ENCODE results near the gene SLC7A14. TPM values are rescaled to one million over a fixed set of nuclear protein-coding genes. Genes with fewer than 3 reads are reported as not detected.

Gene SLC7A14
- total RNA-seq, 2 experiments from 2014 or later, result not detected

DNA sequence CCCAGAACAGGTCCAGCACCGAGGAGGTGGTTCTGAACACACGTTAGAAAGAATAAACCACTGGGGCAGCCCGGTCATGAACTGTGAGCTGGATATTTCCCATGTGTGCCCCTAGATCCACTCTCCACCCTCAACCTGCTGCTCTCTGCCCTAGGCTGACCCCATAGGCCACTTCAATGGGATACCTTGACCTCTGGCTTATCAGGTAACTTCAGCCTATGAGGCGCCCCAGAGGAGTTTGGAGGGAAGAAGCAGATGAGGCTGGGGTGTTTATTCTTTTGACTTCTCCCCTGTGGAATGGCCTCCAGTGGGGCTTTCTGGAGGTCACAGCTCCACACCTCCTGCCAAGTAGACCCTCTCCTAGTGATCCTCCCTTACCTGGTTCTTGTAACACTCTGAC is 47.7 kb upstream of the SLC7A14 start:
- Mint-ChIP-seq H3K4me1 (ENCODE audit: low read depth) (no peaks in the 10 kb centered on the region), H3K9me3 (no peaks in the 10 kb centered on the region), H3K27me3 (peaks cover 24% of the 10 kb centered on the region), H3K4me3 (no peak overlapping the region), H3K27ac (no peak overlapping the region), H3K36me3 (ENCODE audit: low read depth) (no peaks in the 10 kb centered on the region)
- Histone ChIP-seq H3K9me3 (ENCODE audit: control insufficient read depth in 1 of 2, insufficient read depth in 1 of 2, low read length in 2 of 2) (no peaks in the 10 kb centered on the region), H3K4me1 (ENCODE audit: insufficient read depth, low read length) (no peaks in the 10 kb centered on the region), H3K27me3 (ENCODE audit: control insufficient read depth in 1 of 2, insufficient read depth in 2 of 2, low read length in 2 of 2) (peaks cover 0 to 4% of the 10 kb centered on the region in 2 experiments), H3K4me3 (ENCODE audit: low read length) (no peak overlapping the region), H3K27ac (ENCODE audit: low read depth in 1 of 2, low read length in 2 of 2) (no peak overlapping the region), H3K36me3 (ENCODE audit: insufficient read depth, low read length) (no peaks in the 10 kb centered on the region)
- ChIA-PET CTCF (no interaction called here), POLR2A (no interaction called here)
- TF ChIP-seq, protein P1, sequence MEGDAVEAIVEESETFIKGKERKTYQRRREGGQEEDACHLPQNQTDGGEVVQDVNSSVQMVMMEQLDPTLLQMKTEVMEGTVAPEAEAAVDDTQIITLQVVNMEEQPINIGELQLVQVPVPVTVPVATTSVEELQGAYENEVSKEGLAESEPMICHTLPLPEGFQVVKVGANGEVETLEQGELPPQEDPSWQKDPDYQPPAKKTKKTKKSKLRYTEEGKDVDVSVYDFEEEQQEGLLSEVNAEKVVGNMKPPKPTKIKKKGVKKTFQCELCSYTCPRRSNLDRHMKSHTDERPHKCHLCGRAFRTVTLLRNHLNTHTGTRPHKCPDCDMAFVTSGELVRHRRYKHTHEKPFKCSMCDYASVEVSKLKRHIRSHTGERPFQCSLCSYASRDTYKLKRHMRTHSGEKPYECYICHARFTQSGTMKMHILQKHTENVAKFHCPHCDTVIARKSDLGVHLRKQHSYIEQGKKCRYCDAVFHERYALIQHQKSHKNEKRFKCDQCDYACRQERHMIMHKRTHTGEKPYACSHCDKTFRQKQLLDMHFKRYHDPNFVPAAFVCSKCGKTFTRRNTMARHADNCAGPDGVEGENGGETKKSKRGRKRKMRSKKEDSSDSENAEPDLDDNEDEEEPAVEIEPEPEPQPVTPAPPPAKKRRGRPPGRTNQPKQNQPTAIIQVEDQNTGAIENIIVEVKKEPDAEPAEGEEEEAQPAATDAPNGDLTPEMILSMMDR (IDR thresholded peaks at IDR 0.05), result no peak
- ATAC-seq (ENCODE audit: poor library complexity), result no peak
- intact Hi-C loops (cut with DNase I, micrococcal nuclease), result no loop called here
- DNase-seq, result no peak

DNA sequence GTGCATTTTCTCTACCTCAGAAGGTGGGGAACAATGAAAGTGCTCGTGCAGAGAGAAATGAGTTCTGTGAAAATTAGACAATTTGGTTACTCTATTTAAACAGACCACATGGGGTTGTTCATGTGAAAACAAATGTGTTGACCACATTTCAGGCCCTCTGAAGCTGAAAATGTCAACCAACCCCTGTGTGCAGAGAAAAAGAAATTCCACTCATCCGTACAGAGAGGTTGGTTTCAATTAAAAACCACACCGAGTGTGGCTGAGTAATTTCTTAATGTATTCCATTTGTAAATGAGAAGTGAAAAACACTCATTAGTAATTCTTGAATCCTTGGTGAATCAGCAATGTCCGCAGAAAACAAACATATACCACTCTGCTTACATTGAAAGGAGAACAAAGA is 46.9 kb upstream of the SLC7A14 start:
- Histone ChIP-seq H3K9me3 (ENCODE audit: control insufficient read depth in 1 of 2, insufficient read depth in 1 of 2, low read length in 2 of 2) (no peaks in the 10 kb centered on the region), H3K27me3 (ENCODE audit: control insufficient read depth in 1 of 2, insufficient read depth in 2 of 2, low read length in 2 of 2) (peaks cover 0 to 4% of the 10 kb centered on the region in 2 experiments), H3K4me1 (ENCODE audit: insufficient read depth, low read length) (no peaks in the 10 kb centered on the region), H3K27ac (ENCODE audit: low read depth in 1 of 2, low read length in 2 of 2) (no peak overlapping the region), H3K4me3 (ENCODE audit: low read length) (no peak overlapping the region), H3K36me3 (ENCODE audit: insufficient read depth, low read length) (no peaks in the 10 kb centered on the region)
- peaks cover 24% of the 10 kb centered on the region for H3K27me3 Mint-ChIP-seq
- ChIA-PET CTCF (no interaction called here), POLR2A (no interaction called here)
- TF ChIP-seq, protein P1 (IDR thresholded peaks at IDR 0.05), result no peak
- no peaks in the 10 kb centered on the region for H3K36me3 Mint-ChIP-seq (ENCODE audit: low read depth)
- intact Hi-C loops (cut with DNase I, micrococcal nuclease), result no loop called here
- H3K4me3 Mint-ChIP-seq, result no peak overlapping the region
- no peaks in the 10 kb centered on the region for H3K9me3 Mint-ChIP-seq
- DNase-seq, result no peak
- H3K4me1 Mint-ChIP-seq (ENCODE audit: low read depth), result no peaks in the 10 kb centered on the region
- H3K27ac Mint-ChIP-seq, result no peak overlapping the region
- no peak for ATAC-seq (ENCODE audit: poor library complexity)

DNA sequence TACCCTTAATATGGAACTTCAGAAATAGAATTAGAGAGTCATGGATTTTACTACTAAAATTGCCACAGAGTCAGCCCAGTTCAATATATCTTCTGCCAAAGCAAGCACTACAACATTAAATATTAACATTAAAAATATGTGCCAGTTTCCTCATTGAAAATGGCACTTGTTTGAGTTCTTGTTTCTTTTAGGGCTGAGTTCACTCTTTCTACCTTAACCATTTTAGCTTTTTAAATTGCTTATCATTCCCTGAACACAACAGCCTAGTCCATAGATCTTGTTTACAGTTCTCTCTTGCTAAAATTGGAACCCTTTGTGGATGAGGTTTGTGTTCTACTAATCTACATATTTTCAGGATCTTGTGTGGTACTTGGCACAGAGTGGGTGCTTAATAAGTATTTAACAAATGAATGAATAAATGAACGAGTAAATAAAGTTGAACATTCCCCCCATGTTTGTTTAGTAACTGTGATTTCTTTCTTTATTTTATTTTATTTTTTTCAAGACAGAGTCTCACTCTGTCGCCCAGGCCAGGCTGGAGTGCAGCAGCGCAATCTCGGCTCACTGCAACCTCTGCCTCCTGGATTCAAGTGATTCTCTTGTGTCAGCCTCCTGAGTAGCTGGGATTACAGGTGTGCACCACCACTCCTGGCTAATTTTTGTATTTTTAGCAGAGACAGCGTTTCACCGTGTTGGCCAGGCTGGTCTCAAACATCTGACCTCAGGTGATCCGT is 46.0 kb upstream of the SLC7A14 start:
- H3K4me1 ChIP-seq (ENCODE audit: insufficient read depth, low read length), result no peaks in the 10 kb centered on the region
- TF ChIP-seq, protein P1 (IDR thresholded peaks at IDR 0.05), result no peak
- ATAC-seq (ENCODE audit: poor library complexity), result no peak
- no peak overlapping the region for H3K4me3 ChIP-seq (ENCODE audit: low read length)
- H3K27ac ChIP-seq (ENCODE audit: low read depth in 1 of 2, low read length in 2 of 2), result no peak overlapping the region
- Mint-ChIP-seq H3K27me3 (peaks cover 26% of the 10 kb centered on the region), H3K4me1 (ENCODE audit: low read depth) (no peaks in the 10 kb centered on the region), H3K36me3 (ENCODE audit: low read depth) (no peaks in the 10 kb centered on the region), H3K4me3 (no peak overlapping the region), H3K27ac (no peak overlapping the region), H3K9me3 (no peaks in the 10 kb centered on the region)
- DNase-seq, result no peak
- CTCF ChIA-PET, result no interaction called here
- no peaks in the 10 kb centered on the region for H3K36me3 ChIP-seq (ENCODE audit: insufficient read depth, low read length)
- peaks cover 0 to 4% of the 10 kb centered on the region in 2 experiments for H3K27me3 ChIP-seq (ENCODE audit: control insufficient read depth in 1 of 2, insufficient read depth in 2 of 2, low read length in 2 of 2)
- POLR2A ChIA-PET, result no interaction called here
- H3K9me3 ChIP-seq (ENCODE audit: control insufficient read depth in 1 of 2, insufficient read depth in 1 of 2, low read length in 2 of 2), result no peaks in the 10 kb centered on the region
- intact Hi-C loops (cut with DNase I, micrococcal nuclease), result no loop called here

Measured in CD4-positive, alpha-beta T cell (primary cell).